Mammary epithelial cell (primary cell): ENCODE data around the gene LMNTD1.

Experiments
- CTCF ChIP-seq, 2 donors: IDR thresholded peaks in 1 of 2; conservative IDR thresholded peaks in 1 of 2; 2 replicates each; pipeline ENCODE4 v1.5.1; 2011 to 2012; ENCODE audit warnings: inconsistent platforms in 2 of 2, low read length in 2 of 2, mild to moderate bottlenecking in 2 of 2, control low read depth in 1 of 2, low read depth in 1 of 2; ENCODE audit not compliant: insufficient read depth in 1 of 2; ENCODE audit errors: extremely low read depth in 1 of 2
- EZH2 ChIP-seq: IDR thresholded peaks from 2 replicates; pipeline ENCODE4 v1.6.1; 2012; ENCODE audit warnings: low read length, inconsistent platforms, borderline replicate concordance

- TF ChIP-seq EZH2, result no peak
- no peak for TF ChIP-seq CTCF (conservative IDR thresholded peaks at IDR 0.05 in 1 of 2, IDR thresholded peaks at IDR 0.05 in 1 of 2; ENCODE audit: extremely low read depth in 1 of 2, insufficient read depth in 1 of 2, low read depth in 1 of 2, low read length in 2 of 2)
Observed at GRCh38 chr12:25592725-25593495, 39.8 kb upstream of the LMNTD1 start.
